Adipocyte (in vitro differentiated cells): ENCODE data around the gene SLC1A7.

Experiments
- DNase-seq: peaks from one replicate; pipeline ENCODE4 v3.0.0-alpha.2; 2015; ENCODE audit warnings: low read depth
- H3K27me3 ChIP-seq: replicated peaks from 2 replicates; pipeline ENCODE4 v1.7.0; 2013; ENCODE audit warnings: mild to moderate bottlenecking, low read length, moderate library complexity; ENCODE audit not compliant: control insufficient read depth, insufficient read depth
- H3K36me3 ChIP-seq: 2 replicates; pipeline ENCODE4 v1.7.0; 2013; ENCODE audit warnings: low read length, mild to moderate bottlenecking, moderate library complexity; ENCODE audit not compliant: control insufficient read depth, insufficient read depth, severe bottlenecking
- H3K4me1 ChIP-seq: 2 replicates; pipeline ENCODE4 v1.7.0; 2013; ENCODE audit warnings: mild to moderate bottlenecking, low read length, moderate library complexity; ENCODE audit not compliant: control insufficient read depth, insufficient read depth
- H3K4me3 ChIP-seq: 2 replicates; pipeline ENCODE4 v1.7.0; 2013; ENCODE audit warnings: mild to moderate bottlenecking, low read length, moderate library complexity
- H3K9ac ChIP-seq: 2 replicates; pipeline ENCODE4 v1.7.0; 2013; ENCODE audit warnings: mild to moderate bottlenecking, low read length, moderate library complexity
- H3K9me3 ChIP-seq: 2 replicates; pipeline ENCODE4 v1.7.0; 2013; ENCODE audit warnings: mild to moderate bottlenecking, low read length, moderate library complexity; ENCODE audit not compliant: control insufficient read depth

SLC1A7 gene

DNA sequence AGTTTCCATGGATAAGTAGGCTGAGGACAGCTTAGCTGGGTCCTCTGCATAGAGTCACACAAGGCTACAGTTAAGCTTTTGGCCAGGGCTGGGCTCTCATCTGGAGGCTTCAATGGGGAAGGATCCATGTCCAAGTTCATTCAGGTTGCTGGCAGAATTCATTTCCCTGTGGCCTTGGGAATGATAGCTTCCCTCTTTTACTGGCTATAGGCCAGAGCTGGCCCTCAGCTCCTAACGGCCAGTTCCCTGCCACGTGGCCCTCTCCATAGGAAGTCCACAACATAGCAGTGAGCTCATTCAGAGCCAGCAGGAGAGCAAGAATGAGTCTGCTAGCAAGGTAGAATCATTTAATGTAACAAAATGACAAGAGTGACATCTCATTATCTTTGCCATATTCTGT is 95.5 kb downstream of the SLC1A7 start:
- Histone ChIP-seq H3K4me1 (peaks cover 62% of the 10 kb centered on the region), H3K9ac (no peak overlapping the region), H3K27me3 (no peaks in the 10 kb centered on the region), H3K4me3 (no peak overlapping the region), H3K9me3 (no peaks in the 10 kb centered on the region), H3K36me3 (peaks cover 39% of the 10 kb centered on the region)
- no peak for DNase-seq

DNA sequence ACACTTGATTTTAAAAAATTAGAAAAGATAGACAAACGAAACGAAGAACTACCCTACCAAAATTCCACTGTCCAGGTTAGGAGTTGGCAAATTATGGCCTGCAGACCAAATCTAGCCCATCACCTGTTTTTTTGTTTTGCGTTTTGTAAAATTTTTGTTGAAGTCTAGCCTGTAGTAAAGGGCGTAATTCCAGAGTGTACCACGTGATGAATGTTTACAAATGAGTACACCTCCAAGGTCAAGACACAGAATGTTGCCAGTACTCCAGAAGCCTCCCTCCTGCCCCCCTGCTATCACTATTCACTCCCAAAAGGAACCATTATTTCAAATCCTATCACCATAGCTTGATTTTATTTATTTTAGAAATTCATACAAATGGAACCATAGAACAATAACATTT is 97.5 kb downstream of the SLC1A7 start:
- Histone ChIP-seq H3K36me3 (peaks cover 32% of the 10 kb centered on the region), H3K27me3 (no peaks in the 10 kb centered on the region), H3K4me3 (no peak overlapping the region), H3K4me1 (peaks cover 55% of the 10 kb centered on the region), H3K9me3 (no peaks in the 10 kb centered on the region), H3K9ac (no peak overlapping the region)
- DNase-seq, result no peak

DNA sequence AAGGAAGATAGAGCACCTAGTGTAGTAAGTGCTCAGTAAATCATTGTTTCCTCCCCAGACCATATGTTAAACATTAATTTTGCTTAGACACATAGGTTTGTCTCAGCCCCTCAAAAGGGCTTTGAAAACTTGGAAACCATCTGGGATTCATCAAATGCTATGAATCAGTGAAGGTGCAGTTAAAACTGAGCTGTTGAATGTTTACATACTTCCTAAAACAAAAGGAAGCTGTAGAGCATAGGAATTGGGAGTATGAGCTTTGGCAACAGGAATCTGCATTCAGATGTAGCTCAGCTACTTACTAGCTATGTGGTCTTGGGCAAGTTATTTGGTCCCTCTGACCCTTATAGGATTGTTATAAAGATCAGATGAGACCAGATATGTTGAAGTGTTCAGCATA is 99.2 kb downstream of the SLC1A7 start:
- no peak overlapping the region for H3K9ac ChIP-seq
- H3K4me3 ChIP-seq, result no peak overlapping the region
- DNase-seq, result peak; percentile 86
- peaks cover 35% of the 10 kb centered on the region for H3K36me3 ChIP-seq
- H3K9me3 ChIP-seq, result no peaks in the 10 kb centered on the region
- peaks cover 57% of the 10 kb centered on the region for H3K4me1 ChIP-seq
- H3K27me3 ChIP-seq, result no peaks in the 10 kb centered on the region

DNA sequence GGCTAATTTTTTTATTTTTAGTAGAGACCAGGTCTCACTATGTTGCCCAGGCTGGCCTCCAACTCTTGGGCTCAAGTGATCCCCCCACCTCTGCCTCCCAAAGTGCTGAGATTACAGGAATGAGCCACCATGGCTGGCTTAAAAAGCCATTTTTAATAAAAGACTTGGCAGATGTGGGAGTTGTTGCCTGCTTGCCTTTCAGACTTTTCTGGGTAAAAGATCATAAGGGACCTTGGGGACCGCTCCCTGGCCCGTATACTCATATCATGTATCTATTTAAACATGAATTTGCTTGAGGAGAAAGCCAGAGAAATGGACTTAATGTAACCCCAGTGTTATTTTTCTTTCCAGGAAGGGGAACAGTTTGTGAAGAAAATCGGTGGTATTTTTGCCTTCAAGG is 103.9 kb downstream of the SLC1A7 start:
- peaks cover 21% of the 10 kb centered on the region for H3K36me3 ChIP-seq
- peaks cover 51% of the 10 kb centered on the region for H3K4me1 ChIP-seq
- H3K27me3 ChIP-seq, result no peaks in the 10 kb centered on the region
- H3K9me3 ChIP-seq, result no peaks in the 10 kb centered on the region
- no peak for DNase-seq
- peak overlapping the region; percentile 55 for H3K9ac ChIP-seq
- peak overlapping the region; percentile 31 for H3K4me3 ChIP-seq
